Thoracic aorta (tissue), 2 donors: Measurements from ENCODE around the gene DGKI. TPM values are rescaled to one million over a fixed set of nuclear protein-coding genes. Genes with fewer than 3 reads are reported as not detected.

ENCODE experiments used
- ATAC-seq: fragments of 150-250 bp; one replicate; pipeline ENCODE4 v1.8.0; 2017; ENCODE audit warnings: low read depth; ENCODE audit not compliant: insufficient number of reproducible peaks, low FRiP score
- DNase-seq: peaks from one replicate; pipeline ENCODE4 v3.0.0-alpha.2; 2020; ENCODE audit warnings: low spot score
- H3K27ac ChIP-seq, 2 donors: fragments of 200-600 bp; sonication (generic); 1 replicate in 1 of 2; 2 replicates in 1 of 2; pipeline ENCODE4 v1.5.1; 2016; ENCODE audit warnings: mild to moderate bottlenecking in 2 of 2, moderate library complexity in 2 of 2
- H3K27me3 ChIP-seq: fragments of 200-600 bp; sonication (generic); replicated peaks from 2 replicates; pipeline ENCODE4 v1.6.0; 2016; ENCODE audit warnings: mild to moderate bottlenecking; ENCODE audit not compliant: insufficient read depth
- H3K36me3 ChIP-seq: fragments of 200-600 bp; sonication (generic); one replicate; pipeline ENCODE4 v1.5.1; 2016
- H3K4me1 ChIP-seq, 2 donors: fragments of 200-600 bp; sonication (generic); 1 replicate in 1 of 2; 2 replicates in 1 of 2; pipeline versions ENCODE4 v1.5.1 to v1.6.0; 2016; ENCODE audit warnings: low read depth in 2 of 2, mild to moderate bottlenecking in 1 of 2; ENCODE audit not compliant: control insufficient read depth in 1 of 2
- H3K4me3 ChIP-seq: fragments of 200-600 bp; sonication (generic); 2 replicates; pipeline ENCODE4 v1.5.1; 2016; ENCODE audit warnings: mild to moderate bottlenecking
- H3K9me3 ChIP-seq: fragments of 200-600 bp; sonication (generic); 2 replicates; pipeline ENCODE4 v1.5.1; 2016
- total RNA-seq, 2 donors: library from RNA; depleted of rRNA; stranded (reverse); fragments of >200 nt; gene quantifications; one replicate each; pipeline versions ENCODE4 v1.1.0 to v1.2.3, GENCODE V29; 2016
- TF ChIP-seq, protein P1 (sequence below): fragments of 200-600 bp; sonication (generic); IDR thresholded peaks from one replicate; pipeline ENCODE4 v1.5.1; 2019; ENCODE audit warnings: antibody characterized with exemption

Gene DGKI
- total RNA-seq, 2 donors from 2014 or later = 10.3 to 22.3 TPM

DNA sequence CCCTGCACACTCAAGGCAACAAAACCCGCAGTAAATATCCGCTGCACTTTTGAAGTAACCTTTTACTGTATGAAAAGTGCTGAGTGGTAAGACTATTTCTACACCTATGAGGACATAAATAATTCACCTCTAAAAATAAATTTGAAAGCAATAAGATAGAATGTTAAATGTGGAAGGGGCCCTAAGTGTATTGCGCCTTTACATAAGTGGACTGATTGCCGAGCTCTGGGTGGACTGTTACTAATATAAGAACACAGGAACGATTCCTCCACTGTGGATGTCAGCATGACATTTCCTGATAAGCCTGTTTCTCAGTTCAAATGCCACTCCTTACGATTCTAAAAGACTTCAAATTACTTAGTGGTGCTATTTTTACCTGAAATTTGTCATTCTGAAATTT, 311.2 kb downstream of the DGKI start:
- H3K4me1 ChIP-seq = no peaks in the 10 kb centered on the region
- no peak overlapping the region for H3K4me3 ChIP-seq
- no peaks in the 10 kb centered on the region for H3K27me3 ChIP-seq
- DNase-seq = no peak
- H3K36me3 ChIP-seq = no peaks in the 10 kb centered on the region
- no peak overlapping the region for H3K27ac ChIP-seq
- no peaks in the 10 kb centered on the region for H3K9me3 ChIP-seq
- no peak for ATAC-seq
- TF ChIP-seq, protein P1, sequence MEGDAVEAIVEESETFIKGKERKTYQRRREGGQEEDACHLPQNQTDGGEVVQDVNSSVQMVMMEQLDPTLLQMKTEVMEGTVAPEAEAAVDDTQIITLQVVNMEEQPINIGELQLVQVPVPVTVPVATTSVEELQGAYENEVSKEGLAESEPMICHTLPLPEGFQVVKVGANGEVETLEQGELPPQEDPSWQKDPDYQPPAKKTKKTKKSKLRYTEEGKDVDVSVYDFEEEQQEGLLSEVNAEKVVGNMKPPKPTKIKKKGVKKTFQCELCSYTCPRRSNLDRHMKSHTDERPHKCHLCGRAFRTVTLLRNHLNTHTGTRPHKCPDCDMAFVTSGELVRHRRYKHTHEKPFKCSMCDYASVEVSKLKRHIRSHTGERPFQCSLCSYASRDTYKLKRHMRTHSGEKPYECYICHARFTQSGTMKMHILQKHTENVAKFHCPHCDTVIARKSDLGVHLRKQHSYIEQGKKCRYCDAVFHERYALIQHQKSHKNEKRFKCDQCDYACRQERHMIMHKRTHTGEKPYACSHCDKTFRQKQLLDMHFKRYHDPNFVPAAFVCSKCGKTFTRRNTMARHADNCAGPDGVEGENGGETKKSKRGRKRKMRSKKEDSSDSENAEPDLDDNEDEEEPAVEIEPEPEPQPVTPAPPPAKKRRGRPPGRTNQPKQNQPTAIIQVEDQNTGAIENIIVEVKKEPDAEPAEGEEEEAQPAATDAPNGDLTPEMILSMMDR = no peak

DNA sequence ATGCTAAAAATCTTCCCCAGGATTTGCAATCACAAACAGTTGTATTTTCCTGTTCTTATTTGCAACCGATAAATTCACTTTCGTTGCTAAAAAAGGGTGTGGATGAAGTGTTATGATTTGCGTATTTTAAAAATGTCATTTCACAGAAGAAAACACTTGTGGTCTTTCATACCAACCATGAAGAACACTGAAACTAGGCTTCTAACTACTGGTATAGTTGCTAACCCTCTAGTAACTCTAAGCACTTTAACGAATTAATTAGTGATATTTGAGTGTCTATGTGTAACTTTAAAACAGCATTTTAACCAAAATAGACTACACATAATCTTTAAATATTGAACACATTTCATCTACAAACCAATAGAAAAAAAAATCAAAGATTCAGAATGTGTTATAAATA, 315.1 kb downstream of the DGKI start:
- ATAC-seq = no peak
- Histone ChIP-seq H3K4me3 (no peak overlapping the region), H3K4me1 (no peaks in the 10 kb centered on the region), H3K27ac (no peak overlapping the region), H3K9me3 (no peaks in the 10 kb centered on the region), H3K36me3 (no peaks in the 10 kb centered on the region), H3K27me3 (no peaks in the 10 kb centered on the region)
- no peak for DNase-seq
- TF ChIP-seq, protein P1 = no peak

DNA sequence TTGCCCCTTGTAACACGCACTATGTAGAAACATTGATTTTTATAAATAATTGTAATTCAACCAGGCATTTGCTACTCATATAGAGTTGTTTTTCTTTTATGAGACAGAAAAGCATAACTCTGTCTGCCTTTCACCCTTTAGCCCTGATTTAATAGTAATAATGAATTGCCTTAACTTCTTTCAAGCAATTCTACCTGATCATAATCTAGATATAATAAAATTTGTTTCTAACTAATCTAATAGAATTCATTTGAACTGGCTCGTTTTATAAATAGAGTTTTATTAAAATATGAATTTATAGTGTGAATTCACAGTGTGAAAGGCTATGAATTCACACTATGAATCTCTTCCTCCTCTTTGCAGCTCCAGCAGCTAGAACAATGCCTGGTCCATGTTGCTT, 319.1 kb downstream of the DGKI start:
- no peak for ATAC-seq
- Histone ChIP-seq H3K9me3 (no peaks in the 10 kb centered on the region), H3K4me1 (no peaks in the 10 kb centered on the region), H3K27me3 (no peaks in the 10 kb centered on the region), H3K27ac (no peak overlapping the region), H3K36me3 (no peaks in the 10 kb centered on the region), H3K4me3 (no peak overlapping the region)
- DNase-seq = no peak
- TF ChIP-seq, protein P1 = no peak

DNA sequence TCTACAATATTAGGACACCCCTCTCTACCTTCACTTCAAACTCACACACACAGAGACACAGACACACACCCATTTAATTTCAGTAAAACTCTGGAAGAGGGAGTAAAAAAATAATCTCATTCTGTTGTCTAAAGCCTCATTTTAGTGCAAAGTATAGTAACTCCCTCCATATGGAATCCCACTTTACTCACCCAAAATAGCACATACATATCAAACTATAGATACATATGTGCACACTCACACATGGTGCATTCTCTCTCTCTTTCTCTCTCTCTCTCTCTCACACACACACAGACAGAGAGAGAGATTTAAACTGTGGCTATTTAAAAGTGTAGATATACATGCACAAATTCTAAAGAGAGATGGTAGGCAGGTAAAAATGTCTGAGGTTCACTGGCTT, 323.6 kb downstream of the DGKI start:
- TF ChIP-seq, protein P1 = no peak
- Histone ChIP-seq H3K27me3 (no peaks in the 10 kb centered on the region), H3K36me3 (no peaks in the 10 kb centered on the region), H3K9me3 (no peaks in the 10 kb centered on the region), H3K27ac (no peak overlapping the region), H3K4me3 (no peak overlapping the region), H3K4me1 (no peaks in the 10 kb centered on the region)
- DNase-seq = no peak
- no peak for ATAC-seq

DNA sequence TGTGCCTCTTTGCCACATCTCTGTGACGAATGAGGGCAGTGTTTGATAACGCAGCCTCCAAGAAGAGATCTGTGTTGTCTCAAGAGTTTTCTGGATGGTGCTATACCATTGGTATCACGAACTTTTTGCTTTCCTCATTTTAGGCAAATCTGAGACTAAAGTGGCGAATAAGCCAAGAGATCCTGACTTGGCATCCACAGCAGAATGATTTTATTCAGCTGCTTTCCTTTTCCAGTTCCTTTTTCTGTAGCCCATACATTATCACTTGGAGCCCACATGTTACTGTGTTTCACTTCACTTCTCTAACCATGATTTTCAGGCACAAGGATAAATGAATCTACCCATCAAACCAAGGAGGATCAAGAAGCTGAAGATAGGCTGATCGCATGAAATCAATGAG, 325.3 kb downstream of the DGKI start:
- no peak for ATAC-seq

More for the DNA sequence above, 325.3 kb downstream of the DGKI start:
- Histone ChIP-seq H3K4me3 (no peak overlapping the region), H3K27me3 (no peaks in the 10 kb centered on the region), H3K9me3 (no peaks in the 10 kb centered on the region), H3K4me1 (no peaks in the 10 kb centered on the region), H3K27ac (no peak overlapping the region), H3K36me3 (no peaks in the 10 kb centered on the region)
- DNase-seq = no peak
- TF ChIP-seq, protein P1 = no peak
